NCI-H1417 (cell line): ENCODE measurements around the gene KRT28.
"Not testable (repeated sequence)": the region's sequence is repeated elsewhere in the genome, so short reads cannot be mapped to it uniquely, and the experiment has no call there.

Experiments used
- DNase-seq, 3 experiments: peaks; one replicate each; lab custom pipeline; 2025; lab: John Stamatoyannopoulos, UW

Gene KRT28

DNA sequence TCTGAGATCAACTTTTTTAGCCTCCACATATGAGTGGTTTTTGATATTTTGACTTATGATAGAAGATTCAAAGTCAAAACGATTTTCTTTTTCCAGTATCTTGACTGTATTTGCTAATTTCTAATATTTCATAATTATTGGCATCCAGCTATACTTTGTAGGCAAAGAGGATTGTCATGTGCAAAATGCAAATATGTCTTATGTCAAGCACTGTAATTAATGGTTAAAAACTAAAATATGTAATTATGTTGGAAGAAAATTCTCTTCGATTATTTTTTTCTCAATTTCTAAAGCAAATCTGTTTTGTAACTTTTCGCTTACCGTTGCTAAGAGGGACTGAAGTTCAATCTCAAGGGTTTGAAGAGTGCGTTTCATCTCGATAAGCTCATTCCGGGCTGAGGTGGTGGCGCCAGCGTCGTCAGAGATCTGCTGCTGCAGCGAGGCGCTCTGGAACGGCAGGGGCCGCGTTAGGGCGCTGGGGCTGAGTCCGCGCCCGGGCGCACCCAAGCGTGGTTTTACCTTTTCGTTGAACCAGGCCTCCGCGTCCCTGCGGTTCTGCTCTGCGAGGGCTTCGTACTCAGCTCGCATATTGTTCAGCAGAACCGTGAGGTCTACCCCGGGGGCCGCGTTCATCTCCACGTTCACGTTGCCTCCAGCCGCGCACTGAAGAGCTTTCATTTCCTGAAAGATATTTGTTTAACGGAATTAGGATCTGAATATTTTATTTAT, 20.4 kb downstream of the KRT28 start:
- peak; percentile 24 to 54 (median 32) for DNase-seq

DNA sequence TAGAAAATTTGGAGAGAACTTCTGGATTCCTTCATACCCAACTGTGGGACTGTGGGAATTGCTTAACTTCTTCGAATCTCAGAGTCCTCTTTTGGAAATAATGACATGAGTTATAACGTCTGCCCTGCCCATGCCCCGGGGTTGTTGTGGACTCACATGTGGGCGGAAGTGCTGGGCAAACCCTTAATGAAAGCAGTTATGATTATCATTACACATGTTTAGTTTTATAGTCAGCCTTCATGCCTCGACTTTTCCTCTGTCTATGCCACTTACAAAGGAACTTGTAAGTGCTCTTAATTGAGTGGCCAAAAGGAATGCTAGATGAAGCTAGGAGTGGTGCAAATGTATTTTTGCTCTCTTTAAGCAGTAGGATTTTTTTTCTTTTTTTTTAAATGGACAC, 21.3 kb downstream of the KRT28 start:
- DNase-seq = no peak

DNA sequence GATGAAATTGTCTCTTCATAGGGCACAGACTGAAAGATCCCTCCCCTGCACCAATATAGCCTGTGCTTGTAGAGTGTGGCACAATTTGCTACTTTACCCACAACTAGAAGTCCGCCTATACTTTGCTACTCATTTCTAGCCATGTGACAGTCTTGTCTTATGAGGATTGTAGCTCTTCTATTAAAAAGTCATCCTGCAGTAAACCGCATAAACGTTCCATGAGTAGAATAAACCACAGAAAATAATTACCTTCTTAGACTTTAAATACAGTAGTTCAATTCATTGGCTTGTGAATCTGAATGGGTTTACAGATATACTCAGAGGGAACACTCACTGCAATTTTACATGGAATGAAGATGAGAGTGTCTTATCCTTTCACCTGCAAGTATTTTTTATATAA, 21.8 kb downstream of the KRT28 start:
- no peak for DNase-seq

DNA sequence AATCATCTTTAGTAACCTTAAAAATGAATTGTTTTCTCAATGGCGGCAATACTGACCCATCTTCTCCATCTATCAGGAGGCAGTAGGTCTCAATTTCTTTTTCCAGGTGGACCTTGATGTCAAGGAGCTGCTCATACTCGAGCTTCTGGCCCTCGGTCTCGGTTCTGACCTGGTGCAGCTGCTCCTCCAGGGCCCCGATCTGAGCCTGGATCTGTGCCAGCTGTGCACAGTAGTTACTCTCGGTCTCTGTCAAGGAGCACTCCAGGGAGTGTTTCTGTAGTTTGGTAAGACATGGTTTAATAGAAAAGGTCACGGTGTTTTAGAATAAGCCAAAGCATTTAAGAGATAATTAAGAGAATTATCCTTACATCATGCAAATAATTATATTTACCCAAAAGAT, 22.3 kb downstream of the KRT28 start:
- DNase-seq = peak; percentile 21 to 66 (median 48)

DNA sequence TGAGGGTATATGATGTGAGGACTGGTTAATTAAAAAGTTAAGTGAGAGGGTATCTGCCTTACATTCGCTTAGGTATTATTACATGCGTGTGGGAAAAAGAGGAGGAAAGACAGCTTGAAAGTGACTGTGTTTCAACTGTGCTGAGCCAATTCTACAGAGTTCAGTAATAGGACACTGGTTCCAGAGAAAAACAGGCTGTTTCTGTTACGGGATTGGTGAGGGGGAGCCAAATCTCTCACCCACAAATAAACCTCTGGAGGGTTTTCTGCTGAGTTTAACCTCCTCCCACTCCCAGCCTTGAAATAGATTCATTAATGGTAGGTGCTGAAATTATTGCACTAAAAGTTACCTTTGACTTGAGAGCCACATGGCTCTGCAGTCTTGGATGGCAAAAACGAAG, 23.8 kb downstream of the KRT28 start:
- no peak for DNase-seq

DNA sequence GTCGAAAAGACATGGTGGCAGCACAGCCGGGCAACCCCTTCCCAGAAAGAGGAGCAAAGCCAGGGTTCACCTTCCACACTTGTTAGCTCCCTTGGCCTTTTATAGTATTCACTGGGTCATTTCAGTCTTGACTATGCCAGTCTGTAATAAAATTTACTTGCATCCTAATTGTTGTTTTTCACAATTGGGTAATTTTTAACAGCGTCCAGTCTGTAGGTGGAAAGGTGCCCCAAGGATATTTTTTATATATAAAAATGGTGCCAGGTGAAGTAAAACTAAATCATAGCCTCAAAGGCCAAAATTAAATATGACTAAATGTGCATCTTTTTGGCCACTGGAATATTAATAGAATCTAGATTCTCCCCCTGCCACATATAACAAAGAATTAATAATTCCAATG, 27.7 kb downstream of the KRT28 start, which contains the start of gene KRT26:
Gene KRT26 (minus strand): TSS at position 101 of the 400 bp plus-strand sequence. CDS start 88 bp downstream, at position 13.
- no peak for DNase-seq

DNA sequence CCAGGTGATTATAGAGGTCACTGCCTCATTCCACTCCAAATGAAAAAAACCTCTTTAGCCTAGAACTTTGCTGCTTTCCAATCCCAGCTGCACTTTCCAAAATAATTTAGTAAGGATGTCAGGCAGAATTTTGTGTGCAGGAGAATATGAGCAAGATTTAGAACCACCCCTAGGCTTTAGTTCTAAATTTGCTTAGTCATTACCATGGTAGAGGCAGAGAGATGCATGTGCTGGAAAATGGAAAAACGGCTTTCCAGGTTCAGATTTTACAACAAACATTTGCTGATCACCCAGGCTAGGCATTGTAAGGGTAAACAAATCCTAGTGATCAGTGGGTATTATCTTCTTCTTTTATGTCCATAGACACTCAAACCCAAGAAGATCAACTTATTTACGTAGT, 34.1 kb downstream of the KRT28 start:
- no peak for DNase-seq

DNA sequence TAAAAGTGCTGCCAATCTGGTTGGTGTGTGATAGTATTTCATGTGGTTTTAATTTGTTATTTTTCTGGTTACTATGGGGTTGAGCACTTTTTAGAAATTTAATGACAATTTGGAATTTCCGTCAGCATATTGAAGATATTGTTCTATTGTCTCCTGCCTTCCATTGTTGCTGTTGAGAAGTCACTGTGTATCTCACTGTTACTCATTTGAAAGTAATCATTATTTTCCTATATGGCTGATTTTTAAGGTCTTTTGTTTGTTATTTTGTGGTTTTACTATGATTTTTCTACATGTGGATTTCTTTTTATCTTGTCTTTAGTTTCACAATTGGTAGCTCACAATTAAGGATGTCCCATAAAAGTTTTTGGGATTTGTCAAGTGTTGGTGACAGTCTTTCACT, 36.0 kb downstream of the KRT28 start:
- DNase-seq = no peak

DNA sequence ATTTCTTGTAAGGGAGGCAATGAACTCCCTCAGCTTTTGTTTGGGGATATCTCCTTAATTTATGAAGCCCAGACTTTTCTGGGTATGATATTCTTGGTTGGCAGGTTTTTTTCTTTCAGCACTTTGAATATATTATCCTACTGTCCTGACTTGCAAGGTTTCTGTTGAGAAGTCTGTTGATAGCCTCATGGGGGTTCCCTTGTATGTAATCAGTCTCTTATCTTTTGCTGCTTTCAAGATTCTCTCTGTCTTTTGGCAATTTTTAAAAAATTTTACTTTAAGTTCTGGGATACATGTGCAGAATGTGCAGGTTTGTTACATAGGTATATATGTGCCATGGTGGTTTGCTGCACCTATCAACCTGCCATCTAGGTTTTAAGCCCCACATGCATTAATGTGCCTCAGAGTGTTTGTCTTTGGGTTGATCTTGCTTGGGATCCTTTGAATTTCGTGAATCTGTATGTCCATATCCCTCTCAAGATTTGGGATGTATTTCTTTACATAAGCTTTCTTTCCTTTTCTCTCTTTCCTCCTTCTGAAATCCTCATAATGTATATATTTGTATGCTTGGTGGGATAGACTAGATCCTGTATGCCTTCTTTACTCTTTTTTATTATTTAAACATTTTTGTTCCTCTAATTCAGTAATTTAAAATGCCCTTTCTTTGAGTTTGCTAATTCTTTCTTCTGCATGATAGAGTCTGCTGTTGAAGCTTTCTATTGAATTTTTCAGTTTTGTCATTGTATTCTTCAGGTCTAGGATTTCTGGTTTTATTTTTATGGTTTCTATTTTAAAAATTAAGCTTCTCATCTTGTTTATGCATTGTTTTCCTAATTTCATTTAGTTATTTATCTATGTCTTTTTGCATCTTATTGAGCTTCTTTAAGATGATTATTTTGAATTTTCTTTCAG, 39.4 kb downstream of the KRT28 start:
- no peak for DNase-seq

DNA sequence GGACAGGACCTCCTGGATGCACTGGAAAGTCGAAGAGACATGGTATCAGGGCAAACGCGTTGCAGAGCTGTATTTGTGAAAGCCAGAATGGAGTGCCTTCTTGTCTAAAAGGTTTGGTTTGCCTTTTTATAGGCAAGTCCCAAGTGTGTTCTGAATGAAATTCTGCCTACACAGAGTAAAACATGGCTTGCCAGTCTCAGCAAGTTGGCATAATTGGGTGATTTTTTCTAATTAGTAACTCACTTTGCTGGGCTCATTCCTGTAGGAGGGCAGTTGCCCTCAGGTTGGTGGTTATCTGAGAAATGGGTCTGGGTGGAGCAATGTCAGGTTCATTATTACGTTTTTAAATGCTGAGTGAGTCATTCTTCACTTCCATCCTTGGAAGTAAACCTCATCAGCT, 44.5 kb downstream of the KRT28 start, which contains the start of gene KRT25:
Gene KRT25 (minus strand): TSS at position 101 of the 400 bp plus-strand sequence. CDS start 60 bp downstream, at position 41.
- no peak for DNase-seq

DNA sequence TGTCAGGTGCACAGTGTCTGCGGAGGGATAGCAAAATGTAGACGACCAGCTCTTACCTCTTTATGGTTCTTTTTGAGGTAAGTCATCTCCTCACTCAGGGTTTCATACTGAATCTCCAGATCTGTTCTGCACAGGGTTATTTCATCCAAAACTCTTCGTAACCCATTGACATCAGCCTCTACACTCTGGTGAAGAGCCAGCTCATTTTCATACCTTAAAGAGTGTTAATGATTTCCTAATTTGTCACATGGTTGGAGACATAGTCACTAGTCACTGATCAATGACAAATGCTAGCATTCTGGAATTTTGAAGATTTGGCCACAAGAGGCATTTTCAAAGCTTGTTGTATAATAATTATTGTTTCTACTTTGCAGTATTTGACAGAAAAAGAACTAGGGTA, 46.0 kb downstream of the KRT28 start:
- DNase-seq = no peak

DNA sequence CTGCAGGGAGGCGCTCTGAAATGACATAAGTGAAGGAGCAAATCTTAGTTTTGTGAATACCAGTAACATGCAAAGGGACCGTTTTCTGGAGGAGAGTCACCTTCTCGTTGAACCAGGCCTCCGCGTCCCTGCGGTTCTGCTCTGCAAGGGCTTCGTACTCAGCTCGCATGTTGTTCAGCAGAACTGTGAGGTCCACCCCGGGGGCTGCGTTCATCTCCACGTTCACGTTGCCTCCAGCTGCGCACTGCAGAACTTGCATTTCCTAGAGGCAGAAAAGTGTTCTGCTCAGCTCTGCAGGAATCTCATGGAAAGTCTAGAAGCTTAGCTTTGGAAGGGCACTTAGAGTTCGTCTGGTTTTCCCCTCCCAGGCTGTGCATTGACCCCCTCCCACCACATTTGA, 48.7 kb downstream of the KRT28 start:
- DNase-seq = no peak

DNA sequence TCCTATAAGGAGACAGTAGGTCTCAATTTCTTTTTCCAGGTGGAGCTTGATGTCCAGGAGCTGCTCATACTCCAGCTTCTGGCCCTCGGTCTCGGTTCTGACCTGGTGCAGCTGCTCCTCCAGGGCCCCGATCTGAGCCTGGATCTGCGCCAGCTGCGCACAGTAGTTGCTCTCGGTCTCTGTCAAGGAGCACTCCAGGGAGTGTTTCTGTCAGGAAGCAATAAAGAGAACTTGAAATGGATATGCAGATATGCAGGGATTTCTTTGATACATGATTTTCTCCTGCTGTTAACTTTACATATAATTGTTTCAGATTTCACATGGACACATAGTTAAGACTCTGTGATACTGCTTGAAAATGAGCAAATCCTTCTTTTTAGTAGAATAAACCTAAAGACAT, 49.4 kb downstream of the KRT28 start:
- DNase-seq = no peak

DNA sequence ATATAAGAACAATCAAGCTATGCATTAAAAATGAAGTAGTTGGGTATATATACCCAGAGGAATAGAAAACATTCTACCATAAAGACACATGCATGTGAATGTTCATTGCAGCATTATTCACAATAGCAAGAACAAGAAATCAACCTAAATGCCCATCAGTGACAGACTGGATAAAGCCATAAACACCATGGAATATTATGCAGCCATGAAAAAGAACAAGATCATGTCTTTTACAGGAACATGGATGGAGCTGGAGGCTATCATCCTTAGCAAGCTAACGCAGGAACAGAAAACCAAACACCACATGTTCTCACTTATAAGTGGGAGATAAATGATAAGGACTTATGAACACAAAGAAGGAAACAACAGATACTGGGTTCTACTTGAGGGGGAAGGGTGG, 51.1 kb downstream of the KRT28 start:
- DNase-seq = not testable (repeated sequence)
